ENCODE measurements around the gene WDR37. TPM values are rescaled to one million over a fixed set of nuclear protein-coding genes. Genes with fewer than 3 reads are reported as not detected.
A peak's percentile ranks its signal among the peaks of the same experiment; 100 is the strongest.

The WDR37 gene
- total and polyA plus RNA-seq, 8 donors, result 4.6 to 11.6 (median 8.6) TPM

DNA sequence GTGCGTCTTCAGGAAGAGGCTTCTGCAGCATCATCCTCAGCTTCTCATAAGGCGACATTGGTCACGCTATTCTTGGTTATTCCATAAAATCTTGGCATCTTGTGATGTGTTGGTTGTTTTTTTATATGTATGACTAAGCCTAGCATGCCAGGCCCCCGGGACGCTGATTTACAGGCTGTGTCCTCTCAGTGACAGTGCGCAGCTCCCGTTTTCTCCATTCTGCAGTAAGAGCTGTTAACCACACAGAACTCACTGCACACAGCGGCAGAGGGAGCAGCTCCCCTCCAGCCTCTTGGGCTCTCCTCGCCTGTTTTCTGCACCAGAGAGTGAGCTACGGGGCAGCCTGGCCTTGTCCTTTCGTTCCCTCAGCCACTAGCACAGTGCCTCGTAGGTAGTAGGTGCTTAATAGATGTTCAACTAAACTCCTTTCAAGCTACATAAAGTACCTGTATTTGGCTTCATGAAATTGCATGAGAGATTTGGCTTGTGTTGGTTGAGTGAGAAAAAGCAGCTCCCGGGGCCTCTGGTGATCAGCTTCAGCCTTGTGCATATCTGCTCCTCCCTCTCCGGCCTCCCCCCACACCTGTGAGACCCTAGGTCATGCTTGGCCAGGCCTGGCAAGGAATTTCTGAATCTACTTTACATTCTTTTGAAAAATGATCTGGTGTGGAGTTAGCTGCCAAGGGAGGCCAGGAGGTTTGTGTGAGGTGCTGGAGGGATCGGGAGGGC is 116.2 kb downstream of the WDR37 start:
- ATAC-seq (no peak), FAIRE-seq (no peak), DNase-seq (peak in 1 of 6 donors; percentile 23)
- Histone ChIP-seq H3K9me3 (no peaks in the 10 kb centered on the region), H3K36me3 (no peaks in the 10 kb centered on the region), H3K27me3 (no peaks in the 10 kb centered on the region), H3K4me1 (no peaks in the 10 kb centered on the region), H3K27ac (no peak overlapping the region), H3K4me3 (no peak overlapping the region)
- WGBS, 2 donors, result 69 to 80% methylated on average over 15 of the region's 15 CpGs
- intact Hi-C loops (cut with DNase I), result no loop called here
- TF ChIP-seq, protein P1, sequence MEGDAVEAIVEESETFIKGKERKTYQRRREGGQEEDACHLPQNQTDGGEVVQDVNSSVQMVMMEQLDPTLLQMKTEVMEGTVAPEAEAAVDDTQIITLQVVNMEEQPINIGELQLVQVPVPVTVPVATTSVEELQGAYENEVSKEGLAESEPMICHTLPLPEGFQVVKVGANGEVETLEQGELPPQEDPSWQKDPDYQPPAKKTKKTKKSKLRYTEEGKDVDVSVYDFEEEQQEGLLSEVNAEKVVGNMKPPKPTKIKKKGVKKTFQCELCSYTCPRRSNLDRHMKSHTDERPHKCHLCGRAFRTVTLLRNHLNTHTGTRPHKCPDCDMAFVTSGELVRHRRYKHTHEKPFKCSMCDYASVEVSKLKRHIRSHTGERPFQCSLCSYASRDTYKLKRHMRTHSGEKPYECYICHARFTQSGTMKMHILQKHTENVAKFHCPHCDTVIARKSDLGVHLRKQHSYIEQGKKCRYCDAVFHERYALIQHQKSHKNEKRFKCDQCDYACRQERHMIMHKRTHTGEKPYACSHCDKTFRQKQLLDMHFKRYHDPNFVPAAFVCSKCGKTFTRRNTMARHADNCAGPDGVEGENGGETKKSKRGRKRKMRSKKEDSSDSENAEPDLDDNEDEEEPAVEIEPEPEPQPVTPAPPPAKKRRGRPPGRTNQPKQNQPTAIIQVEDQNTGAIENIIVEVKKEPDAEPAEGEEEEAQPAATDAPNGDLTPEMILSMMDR (IDR thresholded peaks at IDR 0.05), result no peak

DNA sequence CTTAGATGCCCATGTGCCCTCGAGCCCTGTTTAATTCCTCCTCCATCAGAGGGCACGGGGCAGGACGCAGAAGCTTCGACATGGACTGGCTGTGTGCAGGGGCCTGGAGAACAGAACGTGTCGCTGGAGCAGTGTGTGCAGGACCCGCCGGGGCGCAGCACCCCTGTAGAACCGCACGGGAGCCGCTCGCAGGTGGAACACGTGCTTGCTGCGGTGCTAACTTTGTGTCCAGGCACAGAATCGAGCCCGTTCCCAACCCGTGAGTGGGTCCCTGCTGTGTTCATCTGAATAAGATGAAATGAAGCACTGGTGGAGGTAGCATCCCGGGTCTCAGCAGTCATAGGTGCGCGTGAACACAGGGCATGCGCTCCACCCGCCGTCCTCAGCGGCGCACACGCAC is 116.9 kb downstream of the WDR37 start:
- DNase-seq (peak in 1 of 6 donors; percentile 41), FAIRE-seq (no peak), ATAC-seq (no peak)
- Histone ChIP-seq H3K9me3 (no peaks in the 10 kb centered on the region), H3K36me3 (no peaks in the 10 kb centered on the region), H3K27me3 (no peaks in the 10 kb centered on the region), H3K4me1 (no peaks in the 10 kb centered on the region), H3K27ac (no peak overlapping the region), H3K4me3 (no peak overlapping the region)
- WGBS, 2 donors, result 77 to 83% methylated on average over 26 to 27 of the region's 27 CpGs
- TF ChIP-seq, protein P1 (IDR thresholded peaks at IDR 0.05), result no peak
- intact Hi-C loops (cut with DNase I), result no loop called here

DNA sequence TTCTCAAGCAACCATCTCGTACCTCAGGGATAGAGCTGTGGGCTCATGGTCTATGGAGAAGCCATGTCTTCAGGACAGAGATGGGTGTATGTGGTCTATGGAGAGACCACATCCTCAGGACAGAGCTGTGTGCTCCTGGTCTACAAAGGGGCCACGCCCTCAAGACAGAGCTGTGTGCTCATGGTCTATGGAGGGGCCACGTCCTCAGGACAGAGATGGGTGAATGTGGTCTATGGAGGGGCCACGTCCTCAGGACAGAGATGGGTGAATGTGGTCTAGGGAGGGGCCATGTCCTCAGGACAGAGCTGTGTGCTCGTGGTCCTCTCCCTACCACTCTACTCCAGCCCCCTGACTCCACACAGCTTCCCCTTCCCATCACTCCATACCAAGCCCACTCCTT is 117.8 kb downstream of the WDR37 start:
- no peak overlapping the region for H3K4me3 ChIP-seq
- H3K36me3 ChIP-seq, result no peaks in the 10 kb centered on the region
- no peaks in the 10 kb centered on the region for H3K27me3 ChIP-seq
- no peaks in the 10 kb centered on the region for H3K4me1 ChIP-seq
- no peaks in the 10 kb centered on the region for H3K9me3 ChIP-seq
- FAIRE-seq, result no peak
- WGBS, 2 donors, result 59 to 89% methylated on average over 5 of the region's 5 CpGs
- TF ChIP-seq, protein P1 (IDR thresholded peaks at IDR 0.05), result no peak
- H3K27ac ChIP-seq, result no peak overlapping the region
- ATAC-seq, result no peak
- peak in 1 of 6 donors; percentile 21 for DNase-seq
- intact Hi-C loops (cut with DNase I), result no loop called here

DNA sequence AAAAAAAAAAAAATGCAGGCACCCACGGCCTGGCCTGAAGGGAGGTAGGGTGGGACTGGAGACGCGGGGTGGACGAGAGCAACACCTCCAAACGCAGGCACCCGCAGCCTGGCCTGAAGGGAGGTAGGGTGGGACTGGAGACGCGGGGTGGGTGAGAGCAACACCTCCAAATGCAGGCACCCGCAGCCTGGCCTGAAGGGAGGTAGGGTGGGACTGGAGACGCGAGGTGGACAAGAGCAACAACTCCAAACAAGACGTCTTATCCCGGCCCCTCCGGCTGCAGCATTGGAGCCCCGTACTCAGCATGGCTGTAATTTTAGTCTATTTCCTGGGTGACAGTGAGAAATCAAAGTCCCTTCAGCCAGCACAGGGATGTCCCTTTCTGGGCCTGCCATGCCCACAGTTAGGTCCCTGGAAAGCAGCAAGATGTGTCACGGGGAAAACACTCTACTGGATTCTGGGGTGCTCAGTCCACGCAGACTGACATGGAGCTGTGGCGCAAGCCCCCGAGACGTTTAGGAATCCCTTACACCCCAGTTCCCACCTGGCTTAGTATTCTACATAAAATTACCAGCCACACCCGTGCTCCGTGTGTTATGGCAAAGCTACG is 119.9 kb downstream of the WDR37 start:
- Histone ChIP-seq H3K27me3 (no peaks in the 10 kb centered on the region), H3K36me3 (no peaks in the 10 kb centered on the region), H3K4me1 (no peaks in the 10 kb centered on the region), H3K27ac (no peak overlapping the region), H3K4me3 (no peak overlapping the region), H3K9me3 (no peaks in the 10 kb centered on the region)
- ATAC-seq (no peak), FAIRE-seq (no peak), DNase-seq (peak in 1 of 6 donors; percentile 13)
- TF ChIP-seq, protein P1 (IDR thresholded peaks at IDR 0.05), result no peak
- 77 to 87% methylated on average over 23 of the region's 23 CpGs for WGBS, 2 donors
- intact Hi-C loops (cut with DNase I), result no loop called here

DNA sequence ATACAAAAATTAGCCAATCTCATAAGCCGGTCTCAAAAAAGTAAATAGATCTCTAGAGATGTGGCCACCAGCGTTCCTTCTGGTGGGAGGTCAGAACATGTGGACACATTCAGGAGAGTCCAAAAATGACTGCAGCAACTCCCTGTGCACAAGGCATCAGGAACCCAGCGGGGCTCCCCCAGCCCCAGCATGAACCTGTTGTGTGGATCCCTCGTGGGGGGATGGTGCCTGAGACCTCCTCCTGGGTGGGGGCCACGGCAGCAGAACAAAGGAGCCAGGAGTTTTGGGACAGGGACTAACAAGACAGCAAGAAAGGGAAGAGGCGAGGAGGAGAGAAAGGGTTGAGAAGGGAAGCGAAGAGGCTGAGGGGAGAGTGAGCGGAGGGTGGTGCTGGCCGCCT is 121.8 kb downstream of the WDR37 start:
- H3K4me1 ChIP-seq, result no peaks in the 10 kb centered on the region
- no peaks in the 10 kb centered on the region for H3K36me3 ChIP-seq
- no peaks in the 10 kb centered on the region for H3K9me3 ChIP-seq
- FAIRE-seq (no peak), ATAC-seq (no peak), DNase-seq (no peak)
- no peak overlapping the region for H3K27ac ChIP-seq
- TF ChIP-seq, protein P1 (IDR thresholded peaks at IDR 0.05), result no peak
- 79 to 83% methylated on average over 9 of the region's 9 CpGs for WGBS, 2 donors
- H3K27me3 ChIP-seq, result no peaks in the 10 kb centered on the region
- no peak overlapping the region for H3K4me3 ChIP-seq
- intact Hi-C loops (cut with DNase I), result no loop called here

Data from pancreas (tissue), 10 donors.